D721Med (cell line): ENCODE data around the gene CRBN.

Experiments
- DNase-seq: peaks from one replicate; pipeline ENCODE4 v3.0.0; 2011; ENCODE audit warnings: low spot score; ENCODE audit not compliant: insufficient read length
- FAIRE-seq: peaks from 2 replicates; lab custom pipeline; 2011; peaks lifted over from hg19 to GRCh38; lab: Jason Lieb, UNC
- TF ChIP-seq, protein P1 (sequence below): IDR thresholded peaks from 2 replicates; pipeline ENCODE4 v1.5.1; 2012; ENCODE audit warnings: mild to moderate bottlenecking, control low read depth; ENCODE audit not compliant: insufficient read depth; ENCODE audit errors: missing control alignments

The CRBN gene

DNA sequence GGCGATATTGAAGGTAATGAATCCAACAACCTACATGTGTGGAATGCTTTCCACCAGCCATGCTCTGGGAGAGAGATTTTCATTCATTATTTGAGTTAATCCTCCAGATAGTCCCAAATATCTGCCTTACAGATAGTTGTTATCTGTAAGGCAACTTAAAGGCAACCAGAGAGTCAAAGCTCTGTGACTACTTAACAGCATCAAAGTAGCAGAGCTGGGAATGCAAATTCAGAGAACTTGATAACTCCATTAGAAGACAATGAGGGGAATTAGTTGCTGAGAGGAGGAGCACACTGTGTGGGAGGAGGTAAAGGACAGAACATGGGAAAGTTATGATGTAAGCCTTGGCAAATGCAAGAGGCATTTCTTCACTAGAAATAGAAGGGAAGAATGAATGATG lies 10.5 kb upstream of the CRBN start:
- FAIRE-seq (no peak), DNase-seq (no peak)
- TF ChIP-seq, protein P1, sequence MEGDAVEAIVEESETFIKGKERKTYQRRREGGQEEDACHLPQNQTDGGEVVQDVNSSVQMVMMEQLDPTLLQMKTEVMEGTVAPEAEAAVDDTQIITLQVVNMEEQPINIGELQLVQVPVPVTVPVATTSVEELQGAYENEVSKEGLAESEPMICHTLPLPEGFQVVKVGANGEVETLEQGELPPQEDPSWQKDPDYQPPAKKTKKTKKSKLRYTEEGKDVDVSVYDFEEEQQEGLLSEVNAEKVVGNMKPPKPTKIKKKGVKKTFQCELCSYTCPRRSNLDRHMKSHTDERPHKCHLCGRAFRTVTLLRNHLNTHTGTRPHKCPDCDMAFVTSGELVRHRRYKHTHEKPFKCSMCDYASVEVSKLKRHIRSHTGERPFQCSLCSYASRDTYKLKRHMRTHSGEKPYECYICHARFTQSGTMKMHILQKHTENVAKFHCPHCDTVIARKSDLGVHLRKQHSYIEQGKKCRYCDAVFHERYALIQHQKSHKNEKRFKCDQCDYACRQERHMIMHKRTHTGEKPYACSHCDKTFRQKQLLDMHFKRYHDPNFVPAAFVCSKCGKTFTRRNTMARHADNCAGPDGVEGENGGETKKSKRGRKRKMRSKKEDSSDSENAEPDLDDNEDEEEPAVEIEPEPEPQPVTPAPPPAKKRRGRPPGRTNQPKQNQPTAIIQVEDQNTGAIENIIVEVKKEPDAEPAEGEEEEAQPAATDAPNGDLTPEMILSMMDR: no peak

DNA sequence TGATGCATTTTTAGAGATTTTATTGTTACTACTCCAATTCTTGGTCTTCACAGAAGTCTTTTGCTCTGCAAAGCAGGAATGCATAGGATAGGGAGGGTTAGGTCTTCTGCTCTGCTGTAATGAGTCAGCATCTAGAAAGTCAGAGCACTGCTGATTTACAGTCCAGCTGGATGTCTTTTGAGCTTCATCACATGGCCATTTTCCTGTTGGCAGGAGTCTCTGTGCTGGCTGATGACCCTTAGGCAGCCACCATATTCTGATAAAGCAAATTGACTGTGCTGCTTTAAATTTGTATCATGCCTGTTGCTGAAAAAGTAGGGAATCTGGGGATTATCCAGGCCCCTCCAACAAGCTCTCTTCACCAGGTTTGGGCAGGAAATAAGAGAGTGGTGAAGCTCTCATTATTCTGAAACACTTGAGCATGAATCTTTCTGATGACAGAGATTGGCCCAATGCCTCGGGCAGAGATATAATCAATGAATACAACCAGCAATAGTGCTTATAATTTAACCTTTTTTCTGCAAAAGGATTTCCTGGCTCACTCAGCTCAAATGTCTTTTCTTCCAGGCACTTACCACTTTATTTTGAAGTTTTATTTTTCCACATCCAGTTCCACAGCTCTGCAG lies 9.7 kb upstream of the CRBN start:
- FAIRE-seq: no peak
- no peak for DNase-seq
- TF ChIP-seq, protein P1: no peak

DNA sequence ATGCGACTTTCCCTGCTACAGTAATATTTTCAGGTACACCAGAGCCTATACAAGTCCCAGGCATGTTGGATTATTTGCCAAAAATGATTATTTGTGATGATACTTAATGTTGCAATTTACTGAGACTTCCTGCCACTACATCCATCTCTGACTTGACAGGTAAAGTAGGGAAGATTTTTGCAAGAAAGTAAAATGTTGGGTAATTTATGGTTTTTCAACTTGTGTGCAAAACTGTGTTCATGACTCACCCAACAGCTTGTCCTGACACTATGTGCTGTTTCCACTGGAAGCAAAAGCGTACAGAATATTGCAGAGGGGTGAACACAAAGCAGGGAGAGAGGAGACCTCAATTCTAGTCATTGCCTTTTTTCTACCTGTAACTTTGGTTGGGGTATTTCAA lies 5.4 kb upstream of the CRBN start:
- DNase-seq: no peak
- TF ChIP-seq, protein P1: no peak

DNA sequence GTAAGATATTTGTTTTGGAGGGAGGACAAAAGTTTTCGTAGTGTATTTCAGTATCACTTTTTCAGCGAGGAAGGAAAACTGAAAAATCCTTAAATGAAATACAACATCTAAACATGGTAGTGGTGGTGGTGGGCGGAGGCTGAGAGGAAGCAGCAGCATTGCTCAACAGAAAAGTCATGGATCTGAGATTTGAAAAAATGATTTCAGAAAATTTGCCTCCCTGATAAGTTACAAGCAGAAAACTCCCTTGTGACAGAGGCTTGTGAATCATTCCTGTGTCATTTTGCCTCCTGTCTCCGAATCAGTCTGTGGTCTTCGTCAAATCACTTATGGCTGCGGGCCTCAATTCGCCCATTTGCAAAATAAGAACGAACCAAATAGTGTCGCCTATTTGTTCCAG lies 965 bp upstream of the CRBN start:
- DNase-seq: no peak
- FAIRE-seq: no peak
- TF ChIP-seq, protein P1: no peak

More for the DNA sequence above, 5.4 kb upstream of the CRBN start:
- no peak for FAIRE-seq

DNA sequence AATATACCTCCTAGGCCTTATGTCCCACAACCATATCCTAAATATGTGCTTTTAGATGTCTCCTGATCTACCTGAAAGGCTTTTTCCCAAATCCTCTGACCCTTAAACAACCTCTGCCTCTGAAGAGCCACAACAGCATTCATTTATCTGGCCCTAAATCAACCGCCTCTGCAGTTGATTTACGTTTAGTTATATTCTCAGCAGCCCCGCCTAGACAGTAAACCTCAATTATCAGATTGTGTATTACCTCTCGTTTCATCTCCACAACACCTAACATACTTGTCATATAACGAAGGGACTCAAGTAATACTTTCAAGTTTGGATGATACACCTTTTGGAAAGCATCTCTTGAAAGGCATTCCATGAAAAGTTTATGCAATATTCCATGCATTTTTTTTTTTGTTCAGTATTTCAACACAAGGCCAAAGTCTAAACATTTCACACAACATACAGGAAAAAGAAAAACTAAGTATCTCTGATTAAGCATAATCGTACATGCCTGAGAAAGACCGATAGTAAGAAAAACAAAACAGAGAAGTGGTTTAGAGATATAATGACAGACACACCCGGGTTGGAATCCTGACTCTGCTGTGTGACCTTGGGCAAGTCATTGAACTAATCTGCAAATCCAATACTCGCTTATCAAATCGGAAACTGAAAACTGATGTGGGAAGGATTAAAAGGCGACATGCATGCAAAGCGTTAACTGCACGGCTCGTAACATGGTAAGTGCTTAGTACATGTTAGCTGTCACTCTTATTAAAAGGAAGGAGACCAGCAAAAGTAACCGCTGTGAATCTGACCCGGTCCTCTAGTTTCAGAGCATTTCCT lies 778 bp downstream of the CRBN start:
- FAIRE-seq (no peak), DNase-seq (no peak)
- TF ChIP-seq, protein P1: no peak

DNA sequence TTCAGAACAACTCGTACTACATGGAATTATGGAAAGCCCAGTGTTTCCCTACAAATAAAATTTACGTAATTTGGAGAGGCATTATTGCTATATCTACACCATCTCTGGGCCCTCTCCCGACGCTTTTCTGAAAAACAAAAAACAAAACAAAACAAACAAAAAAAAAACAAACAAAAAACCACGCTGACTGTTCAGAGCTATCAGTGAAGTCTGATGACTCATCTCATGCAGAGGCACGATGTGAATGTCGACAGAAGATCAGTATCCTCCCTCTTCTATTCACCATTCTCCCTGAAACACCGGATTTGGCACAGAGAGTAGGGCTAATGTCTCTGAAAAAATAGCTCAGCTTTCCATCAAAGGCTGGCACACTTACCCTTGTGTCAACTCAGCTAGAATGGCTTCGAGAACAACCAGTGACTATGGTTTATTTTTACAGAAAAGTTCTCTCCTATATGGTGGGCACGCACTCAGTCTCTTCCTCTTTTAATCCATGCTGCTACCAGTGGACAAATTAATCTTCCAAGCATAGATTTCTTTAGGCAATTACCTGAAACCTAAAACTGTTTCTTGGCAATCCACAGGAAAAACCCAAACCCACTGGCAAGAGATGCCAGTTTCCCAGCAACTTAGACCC lies 1.5 kb downstream of the CRBN start:
- FAIRE-seq (no peak), DNase-seq (no peak)
- TF ChIP-seq, protein P1: no peak

DNA sequence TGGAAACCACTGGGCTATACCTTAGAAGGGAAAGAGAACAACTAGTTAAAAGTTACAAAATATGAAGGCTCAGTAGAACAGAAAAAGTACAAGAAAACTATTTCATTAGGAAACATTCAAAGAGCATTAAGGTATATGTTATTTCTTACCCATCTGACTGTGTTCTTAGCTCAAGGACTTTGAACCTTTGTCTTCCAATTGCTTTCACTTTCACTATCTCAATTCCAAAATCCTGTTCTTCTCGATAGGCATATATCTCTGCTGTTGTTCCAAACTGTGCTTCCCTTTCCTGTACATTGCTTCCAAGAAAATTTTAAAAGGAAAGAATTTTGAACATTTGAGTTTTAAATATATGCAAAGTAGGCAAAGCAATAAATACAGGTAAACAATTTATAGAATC lies 6.9 kb downstream of the CRBN start:
- TF ChIP-seq, protein P1: no peak
- DNase-seq (no peak), FAIRE-seq (no peak)
